Measurements from ENCODE around the gene ZNF407. TPM values are rescaled to one million over a fixed set of nuclear protein-coding genes. Genes with fewer than 3 reads are reported as not detected.

The ZNF407 gene
- total and polyA plus RNA-seq, 2 experiments from 2014 or later, result 2.1 to 10.4 TPM

DNA sequence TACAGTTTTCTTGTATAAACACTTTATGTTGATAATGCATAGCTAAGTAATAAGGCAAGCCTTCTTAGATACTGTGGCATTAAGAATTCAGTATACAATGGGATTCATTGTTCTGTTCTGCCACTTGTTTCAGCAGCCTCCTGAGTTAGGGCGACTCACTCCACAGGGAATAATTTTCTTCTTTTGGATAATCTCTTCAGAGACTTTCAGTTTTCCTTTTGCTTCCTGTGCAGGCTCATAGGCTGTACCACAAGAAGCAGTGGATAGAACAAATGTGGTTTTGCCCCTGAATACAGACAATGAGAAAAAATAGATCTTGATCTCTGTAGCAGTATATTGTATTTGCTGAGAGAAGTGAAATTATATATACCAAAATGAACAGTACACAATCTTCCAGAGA is 298.0 kb downstream of the ZNF407 start:
- Histone ChIP-seq H3K4me1 (ENCODE audit: insufficient read depth) (no peaks in the 10 kb centered on the region), H4K20me1 (replicated peaks; ENCODE audit: insufficient read depth) (no peaks in the 10 kb centered on the region), H3K36me3 (ENCODE audit: insufficient read depth) (no peaks in the 10 kb centered on the region), H3K9me2 (ENCODE audit: insufficient read depth) (no peaks in the 10 kb centered on the region), H3K79me2 (replicated peaks; ENCODE audit: insufficient read depth) (no peaks in the 10 kb centered on the region), H3K27ac (ENCODE audit: low read depth) (no peak overlapping the region), H3K27me3 (ENCODE audit: insufficient read depth) (no peaks in the 10 kb centered on the region), H2AFZ (no peak overlapping the region), H3F3A (replicated peaks; ENCODE audit: low read depth) (no peaks in the 10 kb centered on the region), H3K4me2 (no peak overlapping the region), H3K4me3 (no peak overlapping the region)
- peaks cover 2% of the 10 kb centered on the region for H3K27me3 Mint-ChIP-seq (ENCODE audit: insufficient read depth, low read depth, poor library complexity)
- no peak overlapping the region for H3K27ac Mint-ChIP-seq
- H3K4me1 Mint-ChIP-seq, result peaks cover 17% of the 10 kb centered on the region
- ATAC-seq, result no peak
- TF ChIP-seq ZNF114 (CRISPR knock-in tag; IDR thresholded peaks at IDR 0.05) (no peak), JUNB (IDR thresholded peaks at IDR 0.05; ENCODE audit: unreplicated experiment) (no peak), NANOG (IDR thresholded peaks at IDR 0.05; ENCODE audit: borderline replicate concordance) (no peak), EZH2 (IDR thresholded peaks at IDR 0.05; ENCODE audit: low read depth, unreplicated experiment) (no peak), ZNF331 (CRISPR knock-in tag; IDR thresholded peaks at IDR 0.05; ENCODE audit: low read depth) (no peak), REST (IDR thresholded peaks at IDR 0.05; ENCODE audit: unreplicated experiment) (no peak), ZNF462 (CRISPR knock-in tag; IDR thresholded peaks at IDR 0.05) (no peak), CREB1 (CRISPR knock-in tag; IDR thresholded peaks at IDR 0.05; ENCODE audit: low read depth) (no peak), STAT1 (IDR thresholded peaks at IDR 0.05; ENCODE audit: unreplicated experiment) (no peak), POLR2AphosphoS5 (IDR thresholded peaks at IDR 0.05; ENCODE audit: low read depth) (no peak), EZH2phosphoT487 (IDR thresholded peaks at IDR 0.05; ENCODE audit: unreplicated experiment) (no peak), ETS1 (IDR thresholded peaks at IDR 0.05) (no peak)
- TF ChIP-seq, protein P1, sequence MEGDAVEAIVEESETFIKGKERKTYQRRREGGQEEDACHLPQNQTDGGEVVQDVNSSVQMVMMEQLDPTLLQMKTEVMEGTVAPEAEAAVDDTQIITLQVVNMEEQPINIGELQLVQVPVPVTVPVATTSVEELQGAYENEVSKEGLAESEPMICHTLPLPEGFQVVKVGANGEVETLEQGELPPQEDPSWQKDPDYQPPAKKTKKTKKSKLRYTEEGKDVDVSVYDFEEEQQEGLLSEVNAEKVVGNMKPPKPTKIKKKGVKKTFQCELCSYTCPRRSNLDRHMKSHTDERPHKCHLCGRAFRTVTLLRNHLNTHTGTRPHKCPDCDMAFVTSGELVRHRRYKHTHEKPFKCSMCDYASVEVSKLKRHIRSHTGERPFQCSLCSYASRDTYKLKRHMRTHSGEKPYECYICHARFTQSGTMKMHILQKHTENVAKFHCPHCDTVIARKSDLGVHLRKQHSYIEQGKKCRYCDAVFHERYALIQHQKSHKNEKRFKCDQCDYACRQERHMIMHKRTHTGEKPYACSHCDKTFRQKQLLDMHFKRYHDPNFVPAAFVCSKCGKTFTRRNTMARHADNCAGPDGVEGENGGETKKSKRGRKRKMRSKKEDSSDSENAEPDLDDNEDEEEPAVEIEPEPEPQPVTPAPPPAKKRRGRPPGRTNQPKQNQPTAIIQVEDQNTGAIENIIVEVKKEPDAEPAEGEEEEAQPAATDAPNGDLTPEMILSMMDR (conservative IDR thresholded peaks at IDR 0.05; ENCODE audit: low read depth in 2 of 2), result no peak
- no peaks in the 10 kb centered on the region for H3K36me3 Mint-ChIP-seq (ENCODE audit: low read depth)
- no peak overlapping the region for H3K4me3 Mint-ChIP-seq
- H3K9me3 Mint-ChIP-seq, result no peaks in the 10 kb centered on the region
- no peak for DNase-seq (ENCODE audit: low spot score)
